Measurements from ENCODE around the gene VENTX.

The VENTX gene

DNA sequence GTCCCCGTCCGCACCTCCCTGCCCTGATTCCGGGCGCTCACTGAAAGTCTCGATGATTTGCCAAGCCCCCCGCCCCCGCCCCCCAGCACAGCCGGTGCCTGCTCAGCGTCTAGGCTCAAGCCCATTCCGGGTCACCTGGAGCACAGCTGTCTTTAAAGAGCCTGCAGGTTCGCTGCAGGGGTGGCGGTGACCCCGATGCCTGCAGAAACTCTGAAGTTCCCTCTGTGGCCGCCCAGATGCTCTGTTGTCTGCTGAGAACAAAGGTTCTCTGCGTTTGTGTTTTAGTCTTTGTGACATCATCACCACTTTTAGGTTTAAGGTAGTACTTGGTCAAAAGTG, 780 bp downstream of the VENTX start:
- no peak for DNase-seq

DNA sequence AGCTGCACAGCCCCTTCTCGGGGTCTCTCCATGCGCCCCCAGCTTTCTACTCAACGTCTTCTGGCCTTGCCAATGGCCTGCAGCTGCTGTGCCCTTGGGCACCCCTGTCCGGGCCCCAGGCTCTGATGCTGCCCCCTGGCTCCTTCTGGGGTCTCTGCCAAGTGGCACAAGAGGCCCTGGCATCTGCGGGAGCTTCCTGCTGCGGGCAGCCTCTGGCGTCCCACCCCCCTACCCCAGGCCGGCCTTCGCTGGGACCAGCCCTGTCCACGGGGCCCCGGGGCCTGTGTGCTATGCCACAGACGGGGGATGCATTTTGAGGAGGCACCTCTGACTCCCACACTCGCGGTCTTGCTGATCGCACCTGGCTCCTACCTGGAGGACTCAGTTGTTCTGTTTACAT, 2.3 kb downstream of the VENTX start:
- no peak for DNase-seq

GRCh38 chr10:133241501-133242205, 4.0 kb downstream of the VENTX start:
- DNase-seq: no peak

- no peak for DNase-seq
These were observed 5.1 kb downstream of the VENTX start for GRCh38 chr10:133242611-133243356.

- DNase-seq: no peak
These were observed 5.9 kb downstream of the VENTX start for GRCh38 chr10:133243593-133243992.

GRCh38 chr10:133245439-133246235, 8.0 kb downstream of the VENTX start:
- no peak for DNase-seq

DNA sequence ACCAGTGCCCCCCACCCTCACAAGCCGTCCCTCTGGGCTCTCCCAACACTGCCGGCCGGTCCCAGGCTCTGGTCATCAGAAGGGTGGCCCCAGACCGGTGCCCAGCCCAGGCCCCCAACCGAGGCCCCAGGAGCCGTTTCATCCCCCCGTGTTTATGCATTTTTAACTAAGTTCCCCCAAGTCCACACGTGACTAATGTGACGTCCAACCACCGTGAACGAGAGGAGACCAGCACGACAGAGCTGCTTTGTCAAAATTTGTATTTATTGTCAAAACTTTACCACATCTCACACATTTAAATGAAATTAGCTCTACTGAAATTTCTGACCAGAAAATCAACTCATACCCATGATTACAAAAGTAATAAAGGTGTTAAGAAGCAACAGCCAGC, 8.6 kb downstream of the VENTX start:
- DNase-seq: no peak

DNA sequence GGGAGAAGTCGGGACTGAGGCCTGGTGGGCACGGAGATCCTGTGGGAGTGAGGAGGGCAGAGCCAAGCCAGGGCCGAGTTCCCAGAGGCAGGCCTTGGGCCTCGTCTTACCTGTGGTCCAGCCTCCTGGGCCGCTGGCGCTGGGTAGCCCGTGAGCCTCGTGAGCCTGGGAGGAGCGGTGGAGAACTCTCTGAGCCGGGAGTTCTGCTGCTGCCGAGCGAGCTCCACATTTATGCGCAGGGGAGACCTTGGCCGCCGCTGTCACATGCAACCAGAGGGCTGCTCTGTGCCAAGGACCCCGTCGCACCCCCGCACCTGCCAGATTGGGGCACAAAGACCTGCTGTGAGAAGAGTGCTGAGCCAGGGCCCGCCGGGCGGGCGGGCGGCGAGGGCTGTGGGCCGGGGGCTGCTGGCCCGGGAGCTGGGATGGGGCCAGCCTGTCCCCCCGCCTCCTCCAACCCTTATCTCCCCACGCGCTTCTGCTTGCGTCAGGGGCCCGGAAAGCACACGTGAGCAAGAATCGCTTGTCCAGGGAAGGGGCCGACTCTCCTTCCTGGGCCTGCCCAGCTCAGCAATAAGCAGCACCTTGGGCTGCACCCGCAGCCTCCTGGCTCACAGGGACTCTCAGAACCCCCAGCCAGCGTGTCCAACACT, 10.2 kb downstream of the VENTX start:
- no peak for DNase-seq

DNA sequence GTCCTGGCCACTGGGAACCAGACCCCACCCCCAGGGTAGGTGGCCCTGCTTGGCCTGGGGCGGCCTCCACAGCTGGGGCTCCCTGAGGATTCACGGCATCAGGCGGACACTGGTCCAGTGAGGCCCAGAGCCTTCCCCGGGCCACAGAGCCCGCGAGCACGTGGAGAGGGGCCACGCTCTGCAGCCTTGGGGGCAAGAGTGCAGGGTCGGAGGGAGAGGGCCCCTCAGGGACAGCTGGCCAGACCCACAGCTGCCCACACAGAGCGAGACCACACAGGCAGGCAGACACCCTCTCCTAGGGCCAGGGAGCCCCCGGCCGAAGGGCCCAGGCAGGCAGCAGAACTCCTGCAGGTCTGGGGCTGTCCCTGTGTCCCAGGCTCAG, 10.7 kb downstream of the VENTX start:
- no peak for DNase-seq

DNA sequence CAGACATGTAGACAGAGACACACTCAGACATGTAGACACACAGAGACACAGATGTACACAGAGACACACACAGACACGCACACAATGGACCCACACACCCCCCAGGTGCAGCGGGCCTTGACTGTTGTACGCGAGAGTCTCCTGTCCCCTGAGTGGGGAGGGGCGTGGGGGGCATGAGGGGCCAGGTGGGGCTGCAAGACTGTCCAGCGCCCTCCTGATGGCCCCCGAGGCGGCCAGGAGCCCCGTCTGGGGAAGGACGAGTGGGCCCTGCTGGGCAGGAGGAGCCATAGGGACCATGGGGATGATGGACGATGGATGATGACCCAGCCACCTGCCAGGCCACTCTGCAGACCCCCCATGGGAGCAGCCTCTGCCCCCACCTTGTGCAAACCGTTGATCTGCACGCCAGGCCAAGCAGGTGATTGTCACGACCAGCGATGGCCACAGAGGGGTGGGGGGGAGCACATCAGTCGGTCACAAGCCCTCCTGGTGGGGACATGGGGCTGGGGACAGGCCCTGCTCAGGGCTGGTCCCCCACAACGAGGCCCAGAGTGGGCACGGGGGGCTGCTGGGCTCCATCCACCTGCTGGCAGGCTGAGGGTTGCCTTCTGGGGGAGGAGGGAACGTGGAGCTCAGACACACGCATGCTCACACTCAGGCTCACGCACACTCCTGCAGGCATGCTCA, 11.6 kb downstream of the VENTX start:
- no peak for DNase-seq

- DNase-seq: no peak
These were observed 12.5 kb downstream of the VENTX start for GRCh38 chr10:133249975-133250754.

GRCh38 chr10:133251388-133252222, 13.9 kb downstream of the VENTX start:
- DNase-seq: no peak

DNA sequence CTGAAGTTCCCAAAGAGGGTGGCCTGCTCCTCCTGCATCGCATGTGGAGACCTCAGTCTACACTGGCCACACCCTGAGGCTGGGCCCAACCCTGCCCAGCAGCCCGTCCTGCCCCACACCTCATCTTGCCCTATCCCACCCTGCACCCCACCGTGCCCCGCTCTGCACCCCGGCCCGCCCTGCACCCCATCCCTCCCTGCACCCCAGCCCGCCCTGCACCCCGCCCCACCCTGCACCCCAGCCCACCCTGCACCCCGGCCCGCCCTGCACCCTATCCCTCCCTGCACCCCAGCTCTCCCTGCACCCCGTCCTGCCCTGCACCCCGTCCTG, 14.5 kb downstream of the VENTX start:
- DNase-seq: no peak

DNA sequence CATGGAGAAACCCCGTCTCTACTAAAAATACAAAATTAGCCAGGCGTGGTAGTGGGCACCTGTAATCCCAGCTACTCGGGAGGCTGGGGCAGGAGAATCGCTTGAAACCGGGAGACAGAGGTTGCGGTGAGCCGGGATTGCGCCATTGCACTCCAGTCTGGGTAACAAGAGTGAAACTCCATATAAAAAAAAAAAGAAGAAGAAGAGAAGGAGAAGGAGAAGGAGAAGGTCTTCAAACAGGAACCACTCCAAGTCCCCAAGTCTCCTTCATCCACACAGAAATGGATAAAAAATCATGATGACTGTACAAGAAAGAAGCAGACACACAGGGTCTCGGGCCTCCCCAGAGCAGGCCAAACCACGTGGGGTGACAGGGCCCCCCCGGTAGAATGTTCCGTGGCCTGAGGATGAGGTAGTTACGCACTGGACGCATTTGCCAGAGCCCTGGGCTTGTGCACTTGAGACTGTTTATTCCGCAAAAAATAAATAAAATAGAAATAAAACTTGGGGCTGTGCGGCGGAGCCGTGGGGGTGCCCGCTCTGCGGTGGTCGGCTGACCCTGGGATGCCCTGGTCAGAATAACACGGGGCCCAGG, 15.8 kb downstream of the VENTX start:
- no peak for DNase-seq

DNA sequence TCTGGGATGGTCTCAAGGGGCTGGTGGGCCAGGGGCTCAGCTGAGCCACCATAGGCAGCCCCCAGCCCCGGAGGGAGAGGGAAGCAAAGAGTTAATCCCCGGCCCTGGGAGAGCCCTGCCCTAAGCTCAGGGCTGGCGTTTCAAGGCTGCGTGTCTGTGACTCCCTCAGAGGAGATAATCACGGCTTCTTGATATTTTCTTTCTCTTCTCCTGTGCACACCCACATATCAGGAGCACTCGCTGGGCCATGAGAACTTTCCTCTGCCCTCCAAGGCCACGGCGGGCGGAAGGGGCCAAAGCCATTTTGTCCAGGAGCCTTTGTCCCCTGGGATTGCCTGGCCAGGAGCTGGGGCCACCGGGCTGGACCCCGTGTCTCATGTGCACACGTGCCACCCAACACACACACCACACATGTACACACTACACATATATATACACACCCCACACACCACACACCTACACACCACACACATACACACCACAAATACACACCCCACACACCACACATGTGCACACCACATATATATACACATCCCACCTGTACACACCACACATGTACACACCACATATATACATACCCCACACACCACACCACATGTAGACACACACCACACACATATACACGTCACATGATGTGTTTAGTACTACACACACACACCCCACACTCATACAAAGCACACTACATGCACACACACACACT, 16.9 kb downstream of the VENTX start:
- no peak for DNase-seq

DNA sequence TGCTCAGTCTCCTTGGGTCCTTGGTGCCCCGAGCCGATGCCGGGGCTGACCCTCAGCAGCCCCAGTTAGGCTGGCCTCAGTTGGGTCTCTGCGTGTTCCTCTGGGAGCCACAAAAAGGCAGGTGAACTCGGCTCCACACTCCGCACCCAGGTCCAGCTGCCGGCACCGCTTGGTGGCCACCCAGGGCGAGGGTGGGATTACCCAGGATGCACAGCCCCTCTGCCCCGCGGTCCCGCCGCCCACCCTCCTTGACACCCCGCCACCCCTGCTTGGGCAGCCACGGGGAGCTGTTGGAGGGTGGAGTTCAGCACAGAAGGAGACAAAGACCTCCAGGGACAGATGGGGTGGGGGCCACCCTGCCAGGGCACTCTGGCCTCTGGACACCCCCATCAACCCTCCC, 17.7 kb downstream of the VENTX start:
- DNase-seq: no peak

- no peak for DNase-seq
These were observed 19.9 kb downstream of the VENTX start for GRCh38 chr10:133257489-133258065.

GRCh38 chr10:133258066-133258817, 20.6 kb downstream of the VENTX start:
- DNase-seq: no peak
